K562 (cell line): ENCODE data around the gene MICU1. TPM values are rescaled to one million over a fixed set of nuclear protein-coding genes. Genes with fewer than 3 reads are reported as not detected.

Experiments
- ATAC-seq: fragments of 200-7000 bp; cut with Tn5 transposase; 3 replicates; pipeline ENCODE4 v1.9.1; 2020; ENCODE audit warnings: moderate library complexity
- BruUV-seq: library from RNA; stranded (reverse); fragments of 400-500 nt; replicated peaks from 2 replicates; lab custom pipeline; 2021; lab: Mats Ljungman, UMichigan
- CTCF ChIA-PET: fragments of 300-600 bp; formaldehyde crosslinking; extraction: SDS; loops from one replicate; lab custom pipeline; 2021; ENCODE audit warnings: low intra/inter-chr PET ratio; lab: Yijun Ruan, JAX
- POLR2A ChIA-PET: fragments of 300-600, 350-650 bp; sonication (Branson Sonifier 250); formaldehyde crosslinking; extraction: SDS; loops from one replicate; lab custom pipeline; 2021; ENCODE audit warnings: antibody characterized with exemption, inconsistent platforms; lab: Yijun Ruan, JAX
- DNase-seq, 4 experiments: peaks; one replicate each; pipeline versions ENCODE4 v3.0.0 to v3.0.0-alpha.2; 2011 to 2018; ENCODE audit warnings: low spot score in 3 of 4, mixed read lengths in 3 of 4; ENCODE audit errors: extremely low read depth in 1 of 4
- FAIRE-seq: peaks from 2 replicates; lab custom pipeline; 2011; peaks lifted over from hg19 to GRCh38; lab: Jason Lieb, UNC
- H2AFZ ChIP-seq: 2 replicates; pipeline ENCODE4 v1.6.0; 2011; ENCODE audit warnings: low read depth, low read length, control low read depth, inconsistent platforms
- H3K27ac ChIP-seq: fragments of 200-600 bp; 3 replicates; pipeline ENCODE4 v1.8.0; 2011; ENCODE audit warnings: low read depth, mild to moderate bottlenecking, control low read depth, inconsistent platforms, low read length, moderate library complexity, mixed read lengths; ENCODE audit errors: extremely low read depth
- H3K27me3 ChIP-seq, 2 experiments: fragments of 300-600 bp in 1 of 2; 2 replicates in 1 of 2; 3 replicates in 1 of 2; pipeline versions ENCODE4 v1.6.0 to v1.8.0; 2011; ENCODE audit warnings: inconsistent platforms in 2 of 2, low read length in 2 of 2, mild to moderate bottlenecking in 1 of 2, mixed read lengths in 1 of 2, moderate library complexity in 1 of 2; ENCODE audit not compliant: control insufficient read depth in 2 of 2, insufficient read depth in 2 of 2
- H3K36me3 ChIP-seq: fragments of 300-600 bp; 3 replicates; pipeline ENCODE4 v1.8.0; 2011; ENCODE audit warnings: mild to moderate bottlenecking, low read length, inconsistent platforms; ENCODE audit not compliant: control insufficient read depth, insufficient read depth
- H3K4me1 ChIP-seq, 2 experiments: fragments of 200-600 bp in 1 of 2; replicated peaks in 1 of 2; 2 replicates in 1 of 2; 3 replicates in 1 of 2; pipeline versions ENCODE4 v1.5.1 to v1.8.0; 2011; ENCODE audit warnings: inconsistent platforms in 2 of 2, low read length in 2 of 2, mild to moderate bottlenecking in 1 of 2, mixed read lengths in 1 of 2, moderate library complexity in 1 of 2; ENCODE audit not compliant: control insufficient read depth in 2 of 2, insufficient read depth in 2 of 2
- H3K4me2 ChIP-seq: 2 replicates; pipeline ENCODE4 v1.6.1; 2011; ENCODE audit warnings: low read length, control low read depth, inconsistent platforms, mixed read lengths; ENCODE audit not compliant: insufficient read depth
- H3K4me3 ChIP-seq: fragments of 200-600 bp; sonication (generic), shearing (Covaris generic); 2 replicates; pipeline ENCODE4 v1.5.1; 2016; ENCODE audit warnings: control low read depth, inconsistent platforms
- H3K79me2 ChIP-seq: fragments of 200-600 bp; 3 replicates; pipeline ENCODE4 v1.8.0; 2011; ENCODE audit warnings: low read length, inconsistent platforms; ENCODE audit not compliant: control insufficient read depth, insufficient read depth
- H3K9ac ChIP-seq, 2 experiments: 2 replicates each; pipeline versions ENCODE4 v1.6.0 to v1.6.1; 2011; ENCODE audit warnings: low read depth in 2 of 2, low read length in 2 of 2, control low read depth in 1 of 2, inconsistent platforms in 1 of 2, mild to moderate bottlenecking in 1 of 2, mixed read lengths in 1 of 2; ENCODE audit not compliant: insufficient read depth in 1 of 2
- H3K9me1 ChIP-seq: one replicate; pipeline ENCODE4 v1.6.0; 2011; ENCODE audit warnings: inconsistent platforms, mild to moderate bottlenecking, low read length, moderate library complexity; ENCODE audit not compliant: control insufficient read depth, insufficient read depth
- H3K9me3 ChIP-seq: replicated peaks from 2 replicates; pipeline ENCODE4 v1.5.1; 2011; ENCODE audit warnings: low read depth, low read length, inconsistent platforms; ENCODE audit not compliant: control insufficient read depth, insufficient read depth
- H4K20me1 ChIP-seq: replicated peaks from 2 replicates; pipeline ENCODE4 v1.6.1; 2011; ENCODE audit warnings: low read length, inconsistent platforms, mixed read lengths; ENCODE audit not compliant: control insufficient read depth, insufficient read depth
- BCOR ChIP-seq: fragments of 450-650 bp; IDR thresholded peaks from 2 replicates; pipeline ENCODE4 v1.6.1; 2016
- C11orf30 ChIP-seq: fragments of 450-650 bp; IDR thresholded peaks from 2 replicates; pipeline ENCODE4 v1.6.1; 2016; ENCODE audit warnings: low read depth, mild to moderate bottlenecking
- CHD4 ChIP-seq: fragments of 200-600 bp; sonication (generic); IDR thresholded peaks from 3 replicates; pipeline ENCODE4 v1.6.1; 2012; ENCODE audit warnings: low read depth, mild to moderate bottlenecking, mixed read lengths, low read length, inconsistent platforms; ENCODE audit not compliant: insufficient read depth, insufficient replicate concordance, poor library complexity, severe bottlenecking
- CREB1 ChIP-seq, 2 experiments: sonication (generic) in 1 of 2; formaldehyde crosslinking in 1 of 2; IDR thresholded peaks; 2 replicates each; pipeline versions ENCODE4 v1.6.1 to v1.8.0; 2012 to 2022; ENCODE audit warnings: inconsistent platforms in 1 of 2, mild to moderate bottlenecking in 1 of 2, missing genetic modification reagents in 1 of 2, moderate library complexity in 1 of 2
- CTBP1 ChIP-seq: fragments of 450-650 bp; IDR thresholded peaks from 2 replicates; pipeline ENCODE4 v1.6.1; 2016; ENCODE audit warnings: borderline replicate concordance
- ELF2 ChIP-seq: fragments of 250-450 bp; sonication (Bioruptor Pico); IDR thresholded peaks from 2 replicates; pipeline ENCODE4 v1.5.0; 2021; ENCODE audit warnings: mild to moderate bottlenecking
- JUNB ChIP-seq: fragments of 450-650 bp; formaldehyde crosslinking; conservative IDR thresholded peaks from 2 replicates; pipeline ENCODE4 v1.4.0; 2020; ENCODE audit warnings: mild to moderate bottlenecking
- KLF13 ChIP-seq: fragments of 450-650 bp; IDR thresholded peaks from 2 replicates; pipeline ENCODE4 v1.6.1; 2016; ENCODE audit warnings: missing genetic modification characterization, low read depth, mild to moderate bottlenecking, missing compliant biosample characterization, moderate library complexity, borderline replicate concordance
- ZBTB33 ChIP-seq: sonication (generic); formaldehyde crosslinking; IDR thresholded peaks from 2 replicates; pipeline ENCODE4 v1.8.1; 2023; ENCODE audit warnings: mild to moderate bottlenecking, missing genetic modification reagents
- ZNF253 ChIP-seq: fragments of 250-450 bp; sonication (Bioruptor Pico); conservative IDR thresholded peaks from 2 replicates; pipeline ENCODE4 v1.6.1; 2021; ENCODE audit warnings: mild to moderate bottlenecking
- ZNF311 ChIP-seq: fragments of 250-450 bp; sonication (Bioruptor Pico); IDR thresholded peaks from 2 replicates; pipeline ENCODE4 v1.4.0; 2020; ENCODE audit warnings: mild to moderate bottlenecking, moderate library complexity
- ZNF507 ChIP-seq: conservative IDR thresholded peaks from 2 replicates; pipeline ENCODE4 v1.6.1; 2017; ENCODE audit warnings: missing genetic modification characterization, missing compliant biosample characterization
- ZNF717 ChIP-seq: fragments of 250-450 bp; sonication (Bioruptor Pico); IDR thresholded peaks from 2 replicates; pipeline ENCODE4 v1.5.0; 2021
- WGBS: fragments of 100-300 bp; shearing (Covaris generic); methylation state at CpG from one replicate; pipeline ENCODE4 v1.1.6; 2016; ENCODE audit warnings: low coverage, mixed read lengths; ENCODE audit not compliant: insufficient coverage; ENCODE audit errors: missing lambda C conversion rate; 5-methylcytosine and 5-hydroxymethylcytosine counted together
- in situ Hi-C: fragments of 300-500 bp; cut with MboI; formaldehyde crosslinking; loops from 4 replicates; pipeline ENCODE4 v1.15.0; 2018; ENCODE audit warnings: inconsistent platforms, mixed read lengths
- intact Hi-C: fragments of 100-400 bp; cut with micrococcal nuclease; formaldehyde crosslinking; loops from 2 replicates; pipeline ENCODE4 v1.14.2; 2022
- polyA plus RNA-seq, 8 experiments: library from polyadenylated mRNA; depleted of rRNA in 4 of 8; stranded (reverse) in 5 of 8; unstranded in 3 of 8; fragments of >200 nt; fragmentation: Nextera tagmentation in 2 of 8; fragmentation: Illumina TruSeq in 1 of 8; extraction: Ambion mirVana in 2 of 8; extraction: Trizol in 1 of 8; gene quantifications; 2 replicates each; pipeline versions ENCODE4 v1.2.1 to v1.2.3, GENCODE V29; 2011 to 2014; ENCODE audit warnings: inconsistent platforms in 1 of 8, missing spikeins in 1 of 8
- total RNA-seq, 7 experiments: library from RNA; depleted of rRNA in 6 of 7; stranded (reverse); fragments of >200 nt in 6 of 7; fragmentation: Illumina TruSeq in 2 of 7; extraction: Trizol in 2 of 7; gene quantifications; 2 replicates each; pipeline versions ENCODE4 v1.2.1 to v1.2.3, GENCODE V29; 2011 to 2021; ENCODE audit warnings: low replicate concordance in 1 of 7
- TF ChIP-seq, protein P1 (sequence below): fragments of 250-450 bp; sonication (Bioruptor Pico); IDR thresholded peaks from 2 replicates; pipeline ENCODE4 v1.4.0; 2020; ENCODE audit warnings: mild to moderate bottlenecking, moderate library complexity
- TF ChIP-seq, protein P2 (sequence below): IDR thresholded peaks from 2 replicates; pipeline ENCODE4 v1.6.1; 2014; ENCODE audit warnings: antibody characterized with exemption

The MICU1 gene
- total and polyA plus RNA-seq, 9 of the 15 experiments (the other 6 are each of a cell fraction or from before 2014, with no cell fraction given): 29.3 to 76.8 (median 48.4) TPM

- H3K36me3 ChIP-seq: peaks cover 4% of the 10 kb centered on the region; the same call in 2 of the 3 replicates
- in situ Hi-C loops: no loop called here
- 88% methylated on average over 1 of the region's 1 CpG for WGBS
- no peak overlapping the region for H3K4me2 ChIP-seq
- DNase-seq: no peak
- no peak overlapping the region for H3K9ac ChIP-seq
- no peaks in the 10 kb centered on the region for H4K20me1 ChIP-seq
- no peaks in the 10 kb centered on the region for H3K9me1 ChIP-seq
- CTCF ChIA-PET: no interaction called here
- H3K4me1 ChIP-seq: peaks cover 0 to 2% of the 10 kb centered on the region in 2 experiments; a peak in 2 of 5 replicates
- H3K4me3 ChIP-seq: no peak overlapping the region
- ATAC-seq: no peak
- FAIRE-seq: no peak
- H3K9me3 ChIP-seq: no peaks in the 10 kb centered on the region
- intact Hi-C loops: no loop called here
- POLR2A ChIA-PET: interaction anchor here (1.2 kb wide), 1 partner anchor 9 kb away, joined by 4 read pairs; no protein-coding TSS in a partner anchor
- no peaks in the 10 kb centered on the region for H3K27me3 ChIP-seq
- BruUV-seq: no TSS peak
- no peak overlapping the region for H2AFZ ChIP-seq
- no peaks in the 10 kb centered on the region for H3K79me2 ChIP-seq
- no peak overlapping the region for H3K27ac ChIP-seq
- TF ChIP-seq, protein P1, sequence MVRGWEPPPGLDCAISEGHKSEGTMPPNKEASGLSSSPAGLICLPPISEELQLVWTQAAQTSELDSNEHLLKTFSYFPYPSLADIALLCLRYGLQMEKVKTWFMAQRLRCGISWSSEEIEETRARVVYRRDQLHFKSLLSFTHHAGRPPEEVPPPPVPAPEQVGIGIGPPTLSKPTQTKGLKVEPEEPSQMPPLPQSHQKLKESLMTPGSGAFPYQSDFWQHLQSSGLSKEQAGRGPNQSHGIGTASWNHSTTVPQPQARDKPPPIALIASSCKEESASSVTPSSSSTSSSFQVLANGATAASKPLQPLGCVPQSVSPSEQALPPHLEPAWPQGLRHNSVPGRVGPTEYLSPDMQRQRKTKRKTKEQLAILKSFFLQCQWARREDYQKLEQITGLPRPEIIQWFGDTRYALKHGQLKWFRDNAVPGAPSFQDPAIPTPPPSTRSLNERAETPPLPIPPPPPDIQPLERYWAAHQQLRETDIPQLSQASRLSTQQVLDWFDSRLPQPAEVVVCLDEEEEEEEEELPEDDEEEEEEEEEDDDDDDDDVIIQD (CRISPR knock-in tag): no peak
- TF ChIP-seq ZNF253 (CRISPR knock-in tag) (no peak), CREB1 (IDR thresholded peaks at IDR 0.05) (no peak), CREB1 (CRISPR knock-in tag; IDR thresholded peaks at IDR 0.05) (no peak), CTBP1 (no peak), CHD4 (no peak), JUNB (CRISPR knock-in tag) (no peak), ZBTB33 (CRISPR knock-in tag) (no peak), ELF2 (CRISPR knock-in tag) (no peak), ZNF717 (CRISPR knock-in tag) (no peak), ZNF507 (no peak), ZNF311 (no peak), BCOR (no peak), C11orf30 (no peak), KLF13 (tag) (no peak)
- TF ChIP-seq, protein P2, sequence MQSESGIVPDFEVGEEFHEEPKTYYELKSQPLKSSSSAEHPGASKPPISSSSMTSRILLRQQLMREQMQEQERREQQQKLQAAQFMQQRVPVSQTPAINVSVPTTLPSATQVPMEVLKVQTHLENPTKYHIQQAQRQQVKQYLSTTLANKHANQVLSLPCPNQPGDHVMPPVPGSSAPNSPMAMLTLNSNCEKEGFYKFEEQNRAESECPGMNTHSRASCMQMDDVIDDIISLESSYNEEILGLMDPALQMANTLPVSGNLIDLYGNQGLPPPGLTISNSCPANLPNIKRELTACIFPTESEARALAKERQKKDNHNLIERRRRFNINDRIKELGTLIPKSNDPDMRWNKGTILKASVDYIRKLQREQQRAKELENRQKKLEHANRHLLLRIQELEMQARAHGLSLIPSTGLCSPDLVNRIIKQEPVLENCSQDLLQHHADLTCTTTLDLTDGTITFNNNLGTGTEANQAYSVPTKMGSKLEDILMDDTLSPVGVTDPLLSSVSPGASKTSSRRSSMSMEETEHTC: no peak
Observed at GRCh38 chr10:72417971-72418370, 207.9 kb downstream of the MICU1 start.
